ENCODE data around the gene AGBL3.

DNA sequence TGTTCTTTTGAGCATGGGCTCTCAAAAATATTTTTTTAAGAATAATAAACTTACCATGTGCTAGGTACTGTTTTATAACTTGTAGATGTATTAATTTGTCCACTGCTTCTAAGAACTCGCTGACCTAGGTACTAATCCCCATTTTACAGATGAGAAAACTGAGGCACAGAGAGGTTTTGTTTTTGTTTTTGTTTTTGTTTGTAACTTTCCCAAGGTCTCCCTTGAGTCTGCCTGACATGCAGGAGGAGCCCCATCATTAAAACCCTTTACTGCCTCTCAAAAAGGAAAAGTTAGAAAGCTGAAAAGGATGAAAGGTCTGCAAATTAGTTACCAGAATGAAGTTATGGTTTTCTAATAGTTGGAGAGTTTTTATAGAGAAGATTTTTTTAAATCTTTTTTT, 38.5 kb upstream of the AGBL3 start:
- no peak for TF ChIP-seq SP1 (IDR thresholded peaks at IDR 0.05)
- TF ChIP-seq ZNF384 (IDR thresholded peaks at IDR 0.05): no peak

All from HEK293T (cell line).